NCI-H1436 (cell line): ENCODE data around the gene TAF11L13.

ENCODE experiments used
- DNase-seq: peaks from one replicate; lab custom pipeline; 2025; lab: John Stamatoyannopoulos, UW

TAF11L13 gene

GRCh38 chr5:17679597-17680203 is 47.8 kb downstream of the TAF11L13 start:
- no peak for DNase-seq

GRCh38 chr5:17680737-17681136 is 48.8 kb downstream of the TAF11L13 start:
- no peak for DNase-seq
